Measurements from ENCODE around the gene CS. TPM values are rescaled to one million over a fixed set of nuclear protein-coding genes. Genes with fewer than 3 reads are reported as not detected.
"Not testable (repeated sequence)": the region's sequence is repeated elsewhere in the genome, so short reads cannot be mapped to it uniquely, and the experiment has no call there.

Gene CS
- polyA plus RNA-seq, 4 donors: 94.6 to 138 (median 117) TPM

- Histone ChIP-seq H3K9me3 (ENCODE audit: control insufficient read depth in 2 of 2, insufficient read depth in 1 of 2, low read depth in 1 of 2, low read length in 1 of 2) (no peaks in the 10 kb centered on the region), H3K27me3 (ENCODE audit: control insufficient read depth in 3 of 3, insufficient read depth in 3 of 3, low read length in 3 of 3) (no peaks in the 10 kb centered on the region), H3K4me3 (ENCODE audit: low read depth in 1 of 3, low read length in 3 of 3) (no peak overlapping the region), H3K36me3 (ENCODE audit: control insufficient read depth in 3 of 3, insufficient read depth in 2 of 3, low read depth in 1 of 3, low read length in 3 of 3) (peaks cover 13 to 39% (median 23%) of the 10 kb centered on the region in 3 donors), H3K4me1 (ENCODE audit: control insufficient read depth in 3 of 3, insufficient read depth in 2 of 3, low read depth in 1 of 3, low read length in 2 of 3) (peaks cover 0 to 5% (median 5%) of the 10 kb centered on the region in 3 donors), H3K27ac (ENCODE audit: low read depth in 1 of 3, low read length in 2 of 3) (no peak overlapping the region)
- no peak for FAIRE-seq
- WGBS, 3 donors: 10 to 31% (median 11%) methylated on average over 1 of the region's 1 CpG
- peak; percentile 28 to 33 for DNase-seq
These were observed 29.1 kb downstream of the CS start for GRCh38 chr12:56271031-56271430.

GRCh38 chr12:56267443-56268071 lies 32.6 kb downstream of the CS start:
- H3K4me1 ChIP-seq (ENCODE audit: control insufficient read depth in 3 of 3, insufficient read depth in 2 of 3, low read depth in 1 of 3, low read length in 2 of 3): peaks cover 0 to 8% (median 5%) of the 10 kb centered on the region in 3 donors
- H3K36me3 ChIP-seq (ENCODE audit: control insufficient read depth in 3 of 3, insufficient read depth in 2 of 3, low read depth in 1 of 3, low read length in 3 of 3): peaks cover 0 to 11% (median 4%) of the 10 kb centered on the region in 3 donors
- FAIRE-seq (no peak), DNase-seq (no peak)
- no peaks in the 10 kb centered on the region for H3K9me3 ChIP-seq (ENCODE audit: control insufficient read depth in 2 of 2, insufficient read depth in 1 of 2, low read depth in 1 of 2, low read length in 1 of 2)
- peak overlapping the region; percentile 95 to 99 (median 97) for H3K27ac ChIP-seq (ENCODE audit: low read depth in 1 of 3, low read length in 2 of 3)
- 26 to 31% (median 27%) methylated on average over 21 of the region's 21 CpGs for WGBS, 3 donors
- no peaks in the 10 kb centered on the region for H3K27me3 ChIP-seq (ENCODE audit: control insufficient read depth in 3 of 3, insufficient read depth in 3 of 3, low read length in 3 of 3)
- peak overlapping the region; percentile 80 to 84 (median 82) for H3K4me3 ChIP-seq (ENCODE audit: low read depth in 1 of 3, low read length in 3 of 3)

- peak within 1 kb of the TSS; percentile 80 to 84 (median 82) for H3K4me3 ChIP-seq (ENCODE audit: low read depth in 1 of 3, low read length in 3 of 3)
- peak; percentile 89 to 95 for DNase-seq
- no peaks in the 10 kb centered on the region for H3K27me3 ChIP-seq (ENCODE audit: control insufficient read depth in 3 of 3, insufficient read depth in 3 of 3, low read length in 3 of 3)
- peaks cover 0 to 11% (median 5%) of the 10 kb centered on the region in 3 donors for H3K4me1 ChIP-seq (ENCODE audit: control insufficient read depth in 3 of 3, insufficient read depth in 2 of 3, low read depth in 1 of 3, low read length in 2 of 3)
- WGBS, 3 donors: 0 to 1% (median 0%) methylated on average over 52 to 68 of the region's 68 CpGs
- peaks cover 0 to 9% (median 2%) of the 10 kb centered on the region in 3 donors for H3K36me3 ChIP-seq (ENCODE audit: control insufficient read depth in 3 of 3, insufficient read depth in 2 of 3, low read depth in 1 of 3, low read length in 3 of 3)
- no peak for FAIRE-seq
- H3K9me3 ChIP-seq (ENCODE audit: control insufficient read depth in 2 of 2, insufficient read depth in 1 of 2, low read depth in 1 of 2, low read length in 1 of 2): no peaks in the 10 kb centered on the region
- peak within 1 kb of the TSS; percentile 95 to 99 (median 97) for H3K27ac ChIP-seq (ENCODE audit: low read depth in 1 of 3, low read length in 2 of 3)
These were observed 33.3 kb downstream of the CS start, which contains the start of gene COQ10A for GRCh38 chr12:56266693-56267442. TSS of gene COQ10A (plus strand) at chr12:56266942. CDS start at chr12:56267119, 177 bp downstream.

- H3K9me3 ChIP-seq (ENCODE audit: control insufficient read depth in 2 of 2, insufficient read depth in 1 of 2, low read depth in 1 of 2, low read length in 1 of 2); FAIRE-seq; H3K27me3 ChIP-seq (ENCODE audit: control insufficient read depth in 3 of 3, insufficient read depth in 3 of 3, low read length in 3 of 3); DNase-seq; H3K36me3 ChIP-seq (ENCODE audit: control insufficient read depth in 3 of 3, insufficient read depth in 2 of 3, low read depth in 1 of 3, low read length in 3 of 3): not testable (repeated sequence)
- Histone ChIP-seq H3K4me3 (ENCODE audit: low read depth in 1 of 3, low read length in 3 of 3) (peak overlapping the region; percentile 80 to 84 (median 82)), H3K27ac (ENCODE audit: low read depth in 1 of 3, low read length in 2 of 3) (peak overlapping the region; percentile 95 to 99 (median 97)), H3K4me1 (ENCODE audit: control insufficient read depth in 3 of 3, insufficient read depth in 2 of 3, low read depth in 1 of 3, low read length in 2 of 3) (peaks cover 0 to 17% (median 5%) of the 10 kb centered on the region in 3 donors)
- 44 to 54% (median 45%) methylated on average over 16 of the region's 16 CpGs for WGBS, 3 donors
These were observed 34.0 kb downstream of the CS start for GRCh38 chr12:56266068-56266692.

- H3K27me3 ChIP-seq (ENCODE audit: control insufficient read depth in 3 of 3, insufficient read depth in 3 of 3, low read length in 3 of 3); H3K27ac ChIP-seq (ENCODE audit: low read depth in 1 of 3, low read length in 2 of 3); H3K4me3 ChIP-seq (ENCODE audit: low read depth in 1 of 3, low read length in 3 of 3); DNase-seq; H3K36me3 ChIP-seq (ENCODE audit: control insufficient read depth in 3 of 3, insufficient read depth in 2 of 3, low read depth in 1 of 3, low read length in 3 of 3); H3K9me3 ChIP-seq (ENCODE audit: control insufficient read depth in 2 of 2, insufficient read depth in 1 of 2, low read depth in 1 of 2, low read length in 1 of 2); FAIRE-seq: not testable (repeated sequence)
- peaks cover 0 to 23% (median 5%) of the 10 kb centered on the region in 3 donors for H3K4me1 ChIP-seq (ENCODE audit: control insufficient read depth in 3 of 3, insufficient read depth in 2 of 3, low read depth in 1 of 3, low read length in 2 of 3)
- 86 to 94% (median 88%) methylated on average over 7 of the region's 7 CpGs for WGBS, 3 donors
These were observed 37.2 kb downstream of the CS start for GRCh38 chr12:56262955-56263354.

- peak; percentile 58 to 73 for DNase-seq
- FAIRE-seq: no peak
- peak overlapping the region in 2 of 3 donors; percentile 7 to 39 for H3K27ac ChIP-seq (ENCODE audit: low read depth in 1 of 3, low read length in 2 of 3)
- H3K27me3 ChIP-seq (ENCODE audit: control insufficient read depth in 3 of 3, insufficient read depth in 3 of 3, low read length in 3 of 3): no peaks in the 10 kb centered on the region
- 74 to 82% (median 80%) methylated on average over 5 of the region's 5 CpGs for WGBS, 3 donors
- H3K4me1 ChIP-seq (ENCODE audit: control insufficient read depth in 3 of 3, insufficient read depth in 2 of 3, low read depth in 1 of 3, low read length in 2 of 3): peaks cover 0 to 30% (median 3%) of the 10 kb centered on the region in 3 donors
- no peak overlapping the region for H3K4me3 ChIP-seq (ENCODE audit: low read depth in 1 of 3, low read length in 3 of 3)
- H3K9me3 ChIP-seq (ENCODE audit: control insufficient read depth in 2 of 2, insufficient read depth in 1 of 2, low read depth in 1 of 2, low read length in 1 of 2): no peaks in the 10 kb centered on the region
- peaks cover 0 to 9% (median 0%) of the 10 kb centered on the region in 3 donors for H3K36me3 ChIP-seq (ENCODE audit: control insufficient read depth in 3 of 3, insufficient read depth in 2 of 3, low read depth in 1 of 3, low read length in 3 of 3)
These were observed 38.5 kb downstream of the CS start for GRCh38 chr12:56261503-56262232.

- WGBS, 3 donors: 92 to 100% (median 92%) methylated on average over 3 of the region's 3 CpGs
- FAIRE-seq: no peak
- Histone ChIP-seq H3K4me3 (ENCODE audit: low read depth in 1 of 3, low read length in 3 of 3) (no peak overlapping the region), H3K36me3 (ENCODE audit: control insufficient read depth in 3 of 3, insufficient read depth in 2 of 3, low read depth in 1 of 3, low read length in 3 of 3) (peaks cover 0 to 14% (median 0%) of the 10 kb centered on the region in 3 donors), H3K27me3 (ENCODE audit: control insufficient read depth in 3 of 3, insufficient read depth in 3 of 3, low read length in 3 of 3) (no peaks in the 10 kb centered on the region), H3K4me1 (ENCODE audit: control insufficient read depth in 3 of 3, insufficient read depth in 2 of 3, low read depth in 1 of 3, low read length in 2 of 3) (peaks cover 0 to 30% (median 3%) of the 10 kb centered on the region in 3 donors), H3K27ac (ENCODE audit: low read depth in 1 of 3, low read length in 2 of 3) (no peak overlapping the region), H3K9me3 (ENCODE audit: control insufficient read depth in 2 of 2, insufficient read depth in 1 of 2, low read depth in 1 of 2, low read length in 1 of 2) (no peaks in the 10 kb centered on the region)
- DNase-seq: no peak
These were observed 39.2 kb downstream of the CS start for GRCh38 chr12:56260921-56261320.

GRCh38 chr12:56260380-56260779 lies 39.8 kb downstream of the CS start:
- FAIRE-seq (no peak), DNase-seq (no peak)
- WGBS, 3 donors: 92% methylated on average over 8 of the region's 8 CpGs
- H3K36me3 ChIP-seq (ENCODE audit: control insufficient read depth in 3 of 3, insufficient read depth in 2 of 3, low read depth in 1 of 3, low read length in 3 of 3): peaks cover 0 to 19% (median 0%) of the 10 kb centered on the region in 3 donors
- H3K4me3 ChIP-seq (ENCODE audit: low read depth in 1 of 3, low read length in 3 of 3): no peak overlapping the region
- H3K27ac ChIP-seq (ENCODE audit: low read depth in 1 of 3, low read length in 2 of 3): no peak overlapping the region
- no peaks in the 10 kb centered on the region for H3K9me3 ChIP-seq (ENCODE audit: control insufficient read depth in 2 of 2, insufficient read depth in 1 of 2, low read depth in 1 of 2, low read length in 1 of 2)
- H3K4me1 ChIP-seq (ENCODE audit: control insufficient read depth in 3 of 3, insufficient read depth in 2 of 3, low read depth in 1 of 3, low read length in 2 of 3): peaks cover 0 to 27% (median 3%) of the 10 kb centered on the region in 3 donors
- no peaks in the 10 kb centered on the region for H3K27me3 ChIP-seq (ENCODE audit: control insufficient read depth in 3 of 3, insufficient read depth in 3 of 3, low read length in 3 of 3)

Data from small intestine (tissue), 7 donors.